ENCODE data around the gene CHADL.

The CHADL gene

GRCh38 chr22:41247703-41248102 is 7.0 kb upstream of the CHADL start:
- Histone ChIP-seq H3K36me3 (ENCODE audit: control insufficient read depth in 1 of 2, insufficient read depth in 2 of 2, low read length in 2 of 2) (peaks cover 70 to 74% of the 10 kb centered on the region in 2 experiments), H2BK12ac (ENCODE audit: low read length) (no peak overlapping the region), H2BK120ac (ENCODE audit: insufficient read depth, low read length, poor library complexity) (no peak overlapping the region), H3K79me2 (ENCODE audit: control insufficient read depth, insufficient read depth, low read length, poor library complexity) (no peaks in the 10 kb centered on the region), H3K4me1 (ENCODE audit: control insufficient read depth in 1 of 2, insufficient read depth in 2 of 2, low read length in 2 of 2) (no peaks in the 10 kb centered on the region), H2BK5ac (ENCODE audit: low read depth, low read length, poor library complexity) (no peak overlapping the region), H4K12ac (ENCODE audit: low read depth, low read length) (no peak overlapping the region), H3K4me2 (ENCODE audit: low read length) (no peak overlapping the region), H3K27ac (ENCODE audit: low read depth, low read length) (no peak overlapping the region), H3K14ac (ENCODE audit: low read length) (no peak overlapping the region), H4K91ac (ENCODE audit: low read depth, low read length) (no peak overlapping the region), H3K4me3 (ENCODE audit: low read depth, low read length) (no peak overlapping the region), H3K9me3 (ENCODE audit: insufficient read depth, low read depth, low read length) (no peaks in the 10 kb centered on the region), H3K23ac (ENCODE audit: low read length) (no peak overlapping the region), H3K27me3 (ENCODE audit: insufficient read depth, low read length) (no peaks in the 10 kb centered on the region), H2AFZ (ENCODE audit: insufficient read depth, low read length, poor library complexity) (no peak overlapping the region), H3K18ac (ENCODE audit: low read length) (no peak overlapping the region), H3K79me1 (ENCODE audit: low read length) (no peaks in the 10 kb centered on the region), H3K4ac (ENCODE audit: low read depth, low read length) (no peak overlapping the region), H4K8ac (ENCODE audit: low read depth, low read length) (no peak overlapping the region), H2AK5ac (ENCODE audit: low read length) (no peak overlapping the region), H3K9ac (ENCODE audit: low read length) (no peak overlapping the region)
- no CpG with 5 or more reads among the region's 7 CpGs for WGBS (ENCODE audit: extremely low coverage, insufficient coverage, insufficient read length)
- no peak for DNase-seq

- no peak overlapping the region for H2BK12ac ChIP-seq (ENCODE audit: low read length)
- no peak for DNase-seq
- H3K23ac ChIP-seq (ENCODE audit: low read length), result no peak overlapping the region
- no peak overlapping the region for H3K4ac ChIP-seq (ENCODE audit: low read depth, low read length)
- H3K4me1 ChIP-seq (ENCODE audit: control insufficient read depth in 1 of 2, insufficient read depth in 2 of 2, low read length in 2 of 2), result no peaks in the 10 kb centered on the region
- no peak overlapping the region for H2BK120ac ChIP-seq (ENCODE audit: insufficient read depth, low read length, poor library complexity)
- no peak overlapping the region for H4K8ac ChIP-seq (ENCODE audit: low read depth, low read length)
- no peak overlapping the region for H3K9ac ChIP-seq (ENCODE audit: low read length)
- no peak overlapping the region for H2AFZ ChIP-seq (ENCODE audit: insufficient read depth, low read length, poor library complexity)
- no peak overlapping the region for H3K14ac ChIP-seq (ENCODE audit: low read length)
- WGBS (ENCODE audit: extremely low coverage, insufficient coverage, insufficient read length), result no CpG with 5 or more reads among the region's 21 CpGs
- no peak overlapping the region for H4K91ac ChIP-seq (ENCODE audit: low read depth, low read length)
- no peaks in the 10 kb centered on the region for H3K79me1 ChIP-seq (ENCODE audit: low read length)
- H3K36me3 ChIP-seq (ENCODE audit: control insufficient read depth in 1 of 2, insufficient read depth in 2 of 2, low read length in 2 of 2), result peaks cover 58 to 59% of the 10 kb centered on the region in 2 experiments
- H4K12ac ChIP-seq (ENCODE audit: low read depth, low read length), result no peak overlapping the region
- H3K27ac ChIP-seq (ENCODE audit: low read depth, low read length), result no peak overlapping the region
- H3K4me2 ChIP-seq (ENCODE audit: low read length), result no peak overlapping the region
- no peak overlapping the region for H2BK5ac ChIP-seq (ENCODE audit: low read depth, low read length, poor library complexity)
- no peak overlapping the region for H2AK5ac ChIP-seq (ENCODE audit: low read length)
- H3K27me3 ChIP-seq (ENCODE audit: insufficient read depth, low read length), result no peaks in the 10 kb centered on the region
- H3K18ac ChIP-seq (ENCODE audit: low read length), result no peak overlapping the region
- no peak overlapping the region for H3K4me3 ChIP-seq (ENCODE audit: low read depth, low read length)
- no peaks in the 10 kb centered on the region for H3K79me2 ChIP-seq (ENCODE audit: control insufficient read depth, insufficient read depth, low read length, poor library complexity)
- no peaks in the 10 kb centered on the region for H3K9me3 ChIP-seq (ENCODE audit: insufficient read depth, low read depth, low read length)
These were observed 5.3 kb upstream of the CHADL start for GRCh38 chr22:41245917-41246499.

- no peak for DNase-seq
- Histone ChIP-seq H3K4me2 (ENCODE audit: low read length) (no peak overlapping the region), H3K4me1 (ENCODE audit: control insufficient read depth in 1 of 2, insufficient read depth in 2 of 2, low read length in 2 of 2) (peaks cover 3% of the 10 kb centered on the region in 2 experiments), H3K4me3 (ENCODE audit: low read depth, low read length) (no peak overlapping the region), H3K79me1 (ENCODE audit: low read length) (peaks cover 4% of the 10 kb centered on the region), H3K36me3 (ENCODE audit: control insufficient read depth in 1 of 2, insufficient read depth in 2 of 2, low read length in 2 of 2) (peaks cover 32% of the 10 kb centered on the region in 2 experiments), H4K91ac (ENCODE audit: low read depth, low read length) (no peak overlapping the region), H4K12ac (ENCODE audit: low read depth, low read length) (no peak overlapping the region), H4K8ac (ENCODE audit: low read depth, low read length) (no peak overlapping the region), H2BK120ac (ENCODE audit: insufficient read depth, low read length, poor library complexity) (no peak overlapping the region), H3K79me2 (ENCODE audit: control insufficient read depth, insufficient read depth, low read length, poor library complexity) (no peaks in the 10 kb centered on the region), H2AK5ac (ENCODE audit: low read length) (no peak overlapping the region), H3K27me3 (ENCODE audit: insufficient read depth, low read length) (no peaks in the 10 kb centered on the region), H3K9me3 (ENCODE audit: insufficient read depth, low read depth, low read length) (no peaks in the 10 kb centered on the region), H3K14ac (ENCODE audit: low read length) (no peak overlapping the region), H2BK5ac (ENCODE audit: low read depth, low read length, poor library complexity) (no peak overlapping the region), H2BK12ac (ENCODE audit: low read length) (no peak overlapping the region), H3K9ac (ENCODE audit: low read length) (no peak overlapping the region), H2AFZ (ENCODE audit: insufficient read depth, low read length, poor library complexity) (no peak overlapping the region), H3K27ac (ENCODE audit: low read depth, low read length) (no peak overlapping the region), H3K23ac (ENCODE audit: low read length) (no peak overlapping the region), H3K18ac (ENCODE audit: low read length) (no peak overlapping the region), H3K4ac (ENCODE audit: low read depth, low read length) (no peak overlapping the region)
- no CpG with 5 or more reads among the region's 6 CpGs for WGBS (ENCODE audit: extremely low coverage, insufficient coverage, insufficient read length)
These were observed 2.6 kb upstream of the CHADL start for GRCh38 chr22:41243361-41243760.

GRCh38 chr22:41242396-41243117 is 1.8 kb upstream of the CHADL start:
- Histone ChIP-seq H2BK5ac (ENCODE audit: low read depth, low read length, poor library complexity) (no peak overlapping the region), H3K79me2 (ENCODE audit: control insufficient read depth, insufficient read depth, low read length, poor library complexity) (no peaks in the 10 kb centered on the region), H4K12ac (ENCODE audit: low read depth, low read length) (no peak overlapping the region), H2AK5ac (ENCODE audit: low read length) (no peak overlapping the region), H3K9me3 (ENCODE audit: insufficient read depth, low read depth, low read length) (no peaks in the 10 kb centered on the region), H3K14ac (ENCODE audit: low read length) (no peak overlapping the region), H3K27ac (ENCODE audit: low read depth, low read length) (no peak overlapping the region), H2BK12ac (ENCODE audit: low read length) (no peak overlapping the region), H3K27me3 (ENCODE audit: insufficient read depth, low read length) (no peaks in the 10 kb centered on the region), H3K4ac (ENCODE audit: low read depth, low read length) (no peak overlapping the region), H3K9ac (ENCODE audit: low read length) (no peak overlapping the region), H3K18ac (ENCODE audit: low read length) (no peak overlapping the region), H3K4me2 (ENCODE audit: low read length) (no peak overlapping the region), H3K36me3 (ENCODE audit: control insufficient read depth in 1 of 2, insufficient read depth in 2 of 2, low read length in 2 of 2) (peaks cover 24% of the 10 kb centered on the region in 2 experiments), H2AFZ (ENCODE audit: insufficient read depth, low read length, poor library complexity) (no peak overlapping the region), H4K8ac (ENCODE audit: low read depth, low read length) (no peak overlapping the region), H2BK120ac (ENCODE audit: insufficient read depth, low read length, poor library complexity) (no peak overlapping the region), H3K4me3 (ENCODE audit: low read depth, low read length) (no peak overlapping the region), H3K23ac (ENCODE audit: low read length) (no peak overlapping the region), H4K91ac (ENCODE audit: low read depth, low read length) (no peak overlapping the region), H3K4me1 (ENCODE audit: control insufficient read depth in 1 of 2, insufficient read depth in 2 of 2, low read length in 2 of 2) (peaks cover 8 to 11% of the 10 kb centered on the region in 2 experiments), H3K79me1 (ENCODE audit: low read length) (peaks cover 11% of the 10 kb centered on the region)
- no peak for DNase-seq
- WGBS (ENCODE audit: extremely low coverage, insufficient coverage, insufficient read length), result no CpG with 5 or more reads among the region's 18 CpGs
